GDM1 (cell line): ENCODE measurements around the gene DNAI2.

ENCODE experiments used
- DNase-seq: peaks from one replicate; lab custom pipeline; 2025; lab: John Stamatoyannopoulos, UW

The DNAI2 gene

DNA sequence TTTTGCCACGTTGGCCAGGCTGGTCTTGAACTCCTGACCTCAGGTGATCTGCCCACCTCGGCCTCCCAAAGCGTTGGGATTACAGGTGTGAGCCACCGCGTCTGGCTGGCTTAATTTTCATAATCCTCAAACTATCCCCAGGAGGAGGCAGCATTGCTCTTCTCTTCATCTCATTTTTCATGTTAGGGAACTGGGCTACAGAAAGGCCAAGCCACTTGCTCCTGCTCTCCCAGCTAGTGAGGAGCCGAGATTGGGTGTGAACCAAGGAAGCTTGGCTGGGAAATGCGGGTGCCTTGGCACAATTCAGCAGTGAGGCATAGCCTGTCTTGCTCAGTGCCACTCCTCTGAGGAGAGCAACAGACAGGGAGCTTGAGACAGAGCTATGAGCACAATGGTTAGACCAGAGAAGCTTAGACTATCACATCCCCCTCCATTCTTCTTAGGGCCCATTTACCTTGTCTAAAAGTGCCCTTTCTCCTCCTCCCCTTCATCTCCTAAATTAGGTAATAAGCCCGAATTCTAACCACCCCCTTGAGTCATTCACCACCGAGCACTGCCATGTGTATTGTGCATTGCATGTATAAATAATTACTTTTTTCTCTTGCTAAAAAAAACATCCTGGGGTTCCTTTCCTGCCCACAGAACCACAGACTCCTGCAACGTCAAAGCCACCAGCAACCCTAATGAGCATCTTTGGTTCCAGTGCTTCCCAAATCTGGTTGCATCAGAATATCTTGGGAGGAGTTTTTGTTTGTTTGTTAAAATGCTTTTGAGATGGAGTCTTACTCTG lies 32.0 kb downstream of the DNAI2 start:
- peak; percentile 24 for DNase-seq

- DNase-seq = peak; percentile 79
Observed at GRCh38 chr17:74307984-74308773, 34.1 kb downstream of the DNAI2 start.

GRCh38 chr17:74309902-74310301 lies 35.9 kb downstream of the DNAI2 start:
- DNase-seq = no peak

- no peak for DNase-seq
Observed at GRCh38 chr17:74314877-74315276, 40.8 kb downstream of the DNAI2 start.

GRCh38 chr17:74316220-74316619 lies 42.2 kb downstream of the DNAI2 start:
- no peak for DNase-seq

GRCh38 chr17:74317071-74317470 lies 43.0 kb downstream of the DNAI2 start:
- no peak for DNase-seq

DNA sequence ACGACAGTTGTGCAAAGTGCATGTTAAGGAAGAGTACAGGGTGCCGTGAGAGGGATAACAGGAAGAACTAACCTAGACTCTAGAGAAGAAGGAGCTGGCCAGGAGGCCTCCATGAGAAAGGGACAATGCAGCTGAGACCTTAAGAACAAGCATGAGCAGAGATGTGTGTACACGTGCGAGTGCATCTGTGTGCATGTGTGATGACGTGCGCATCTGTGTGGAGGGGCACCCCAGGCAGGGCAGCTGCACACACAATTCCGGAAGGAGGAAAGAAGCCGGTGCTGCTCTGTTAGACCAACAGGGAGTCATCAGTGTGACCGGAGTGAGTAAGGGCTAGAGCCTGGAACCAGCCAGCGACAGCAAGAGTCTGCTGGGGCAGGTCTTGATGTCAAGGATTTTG lies 44.4 kb downstream of the DNAI2 start:
- DNase-seq = no peak

DNA sequence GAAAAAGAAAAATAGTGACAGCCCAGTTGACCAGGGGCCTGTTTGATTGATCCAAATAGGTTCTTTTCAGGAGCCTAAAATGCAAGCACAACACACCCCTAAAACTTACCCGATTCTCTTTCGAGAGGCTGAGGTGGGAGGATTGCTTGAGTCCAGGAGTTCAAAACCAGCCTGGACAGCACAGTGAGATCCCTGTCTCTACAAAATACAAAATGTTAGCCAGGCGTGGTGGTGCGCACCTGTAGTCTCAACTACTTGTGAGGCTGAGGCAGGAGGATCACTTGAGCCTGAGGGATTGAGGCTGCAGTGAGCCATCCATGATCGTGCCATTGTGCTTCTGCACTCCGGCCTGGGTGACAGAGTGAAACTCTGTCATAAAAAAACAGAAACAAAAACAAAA lies 50.5 kb downstream of the DNAI2 start:
- no peak for DNase-seq

DNA sequence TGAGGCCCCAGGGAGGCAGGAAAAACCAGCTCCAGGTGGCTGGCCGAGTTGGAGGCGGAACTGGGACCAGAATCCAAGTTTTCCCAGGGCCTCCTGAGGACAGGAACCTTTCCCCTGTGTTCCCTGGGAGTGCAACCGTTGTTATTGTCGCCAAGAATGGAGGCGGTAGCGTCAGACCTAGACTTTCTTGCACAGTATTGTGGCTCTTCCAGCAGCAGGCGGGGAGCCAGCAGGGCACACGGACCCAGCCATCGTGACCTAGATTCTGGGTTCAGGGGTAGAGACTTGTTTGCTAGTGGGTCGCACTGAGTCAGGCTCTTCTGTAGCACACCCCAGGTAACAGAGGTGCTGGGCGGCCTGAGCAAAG lies 51.3 kb downstream of the DNAI2 start:
- DNase-seq = no peak

- DNase-seq = no peak
Observed at GRCh38 chr17:74325743-74326379, 51.8 kb downstream of the DNAI2 start, which contains the start of gene KIF19. Gene KIF19 (plus strand): TSS chr17:74326226. CDS start chr17:74326350, 124 bp downstream.

GRCh38 chr17:74326506-74326905 lies 52.5 kb downstream of the DNAI2 start:
- no peak for DNase-seq

GRCh38 chr17:74328487-74328886 lies 54.5 kb downstream of the DNAI2 start:
- DNase-seq = no peak

DNA sequence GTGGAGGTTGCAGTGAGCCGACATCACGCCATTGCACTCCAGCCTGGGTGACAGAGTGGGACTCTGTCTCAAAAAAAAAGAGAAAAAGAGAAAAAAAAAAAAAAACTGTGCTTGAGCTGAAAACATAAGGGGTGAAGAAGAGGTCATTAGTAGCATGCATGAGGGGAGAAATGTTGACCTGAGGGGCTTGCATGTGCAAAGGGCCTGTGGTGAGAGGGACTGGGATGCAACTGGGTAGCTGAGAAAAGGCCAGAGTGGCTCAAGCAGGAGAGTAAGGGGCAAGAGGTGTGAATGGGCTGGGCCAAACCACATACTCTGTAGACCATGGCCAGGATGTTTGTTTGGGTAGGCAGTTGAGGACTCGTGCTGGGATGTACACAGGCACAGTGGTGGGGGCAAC lies 55.3 kb downstream of the DNAI2 start:
- no peak for DNase-seq

DNA sequence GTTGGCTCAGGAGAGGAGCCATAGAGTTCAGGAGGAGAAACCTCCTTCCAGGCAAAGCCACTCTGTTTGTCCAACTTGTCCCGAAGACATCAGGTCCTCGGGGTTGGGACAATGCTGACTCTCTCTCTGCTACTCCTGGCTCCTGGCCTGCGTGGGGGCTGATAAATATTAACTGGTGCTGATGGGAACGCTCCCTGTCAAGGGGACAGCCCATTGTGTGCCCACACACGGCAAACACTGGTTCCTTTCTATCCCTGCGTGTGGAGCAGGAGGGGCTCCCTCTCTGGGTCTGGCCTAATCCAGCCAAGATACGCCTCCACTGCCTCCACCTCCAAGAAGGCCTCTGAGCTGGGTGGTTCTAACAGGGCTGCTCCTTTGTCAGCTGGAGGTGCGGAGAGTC lies 56.4 kb downstream of the DNAI2 start:
- DNase-seq = no peak

DNA sequence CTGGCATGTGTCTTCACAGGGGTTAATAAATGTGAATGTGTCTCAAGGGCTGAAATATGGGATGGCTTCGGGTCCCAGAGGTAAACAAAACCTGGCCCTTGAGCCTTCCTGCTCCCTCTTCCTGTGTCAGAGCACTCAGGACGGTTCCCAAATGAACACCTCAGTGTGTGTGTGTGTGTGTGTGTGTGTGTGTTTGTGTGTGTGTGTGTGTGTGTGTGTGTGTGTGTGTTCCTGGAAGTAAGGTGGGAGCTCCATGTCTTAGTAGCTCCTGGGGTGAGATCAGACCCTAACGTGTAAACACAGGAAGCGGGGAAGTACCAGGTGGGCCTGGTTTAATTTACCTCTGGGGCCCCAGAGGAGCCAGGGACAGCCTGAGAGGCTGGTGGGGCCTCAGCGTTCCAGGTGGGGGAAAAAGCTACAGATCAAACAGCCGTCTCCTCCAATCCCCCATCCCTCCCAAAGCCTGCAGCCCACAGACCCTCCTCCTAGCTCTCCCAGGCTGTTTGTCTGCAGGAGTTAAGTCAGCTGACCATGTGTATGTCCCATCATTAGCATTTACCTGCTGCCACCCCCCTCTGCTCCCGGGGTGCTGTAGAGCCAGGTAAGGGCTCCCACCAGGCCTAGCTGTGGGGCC lies 58.1 kb downstream of the DNAI2 start:
- no peak for DNase-seq

GRCh38 chr17:74332763-74333283 lies 58.8 kb downstream of the DNAI2 start:
- no peak for DNase-seq

DNA sequence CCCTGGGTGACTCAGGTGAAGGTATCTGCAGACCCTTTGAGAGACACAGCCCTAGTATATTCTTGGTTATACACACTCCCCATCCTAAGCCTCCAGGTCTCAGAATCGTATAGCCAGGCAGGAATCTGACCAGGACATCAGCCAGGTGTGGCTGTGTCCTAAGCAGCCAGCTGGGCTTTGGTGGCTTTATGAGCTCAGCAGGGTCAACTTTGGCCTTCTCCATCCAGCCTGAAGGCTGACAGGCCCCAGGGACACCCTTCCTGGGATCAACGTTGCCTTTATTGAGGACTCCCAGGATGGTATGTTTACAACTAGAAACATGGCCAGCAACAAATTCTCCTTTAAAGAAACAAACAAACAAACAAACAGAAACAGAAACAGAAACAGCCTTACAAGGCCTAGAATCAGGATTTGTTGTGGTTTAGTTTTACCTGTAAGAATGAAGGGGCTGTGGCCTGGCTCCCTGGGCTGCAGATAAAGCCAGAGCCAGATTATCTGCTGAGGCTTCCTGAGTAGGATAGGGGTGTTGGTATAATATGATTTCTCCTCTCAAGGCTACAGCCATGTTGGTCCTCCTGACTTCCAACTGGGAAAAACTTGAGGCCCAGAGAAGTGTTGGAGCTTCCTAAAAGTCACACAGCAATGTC lies 60.5 kb downstream of the DNAI2 start:
- no peak for DNase-seq

DNA sequence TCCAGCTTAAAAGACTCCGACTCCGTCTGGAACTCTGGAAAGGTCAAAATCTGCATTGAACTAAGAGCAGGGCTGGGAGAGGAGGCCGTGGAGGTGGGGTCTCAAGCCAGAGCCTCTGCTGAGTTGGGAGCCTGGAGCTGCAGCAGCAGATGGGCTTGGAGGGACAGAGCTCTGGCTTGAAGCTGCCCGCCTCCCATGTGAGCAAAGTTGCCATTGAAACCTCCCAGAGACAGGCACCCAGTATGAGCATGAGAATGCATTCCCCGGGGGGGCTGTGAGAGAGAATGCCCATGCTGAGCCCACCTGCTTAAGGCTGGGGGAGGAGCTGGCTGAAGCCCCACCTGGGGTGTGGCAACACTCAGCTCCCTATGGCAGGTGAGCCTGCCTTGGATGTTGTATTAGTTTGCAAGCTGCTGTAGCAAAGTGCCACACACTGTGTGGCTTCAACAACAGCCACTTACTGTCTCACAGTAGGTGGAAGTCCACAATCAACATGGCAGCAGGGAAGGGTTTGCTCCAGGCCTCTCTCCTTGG lies 61.6 kb downstream of the DNAI2 start:
- no peak for DNase-seq

DNA sequence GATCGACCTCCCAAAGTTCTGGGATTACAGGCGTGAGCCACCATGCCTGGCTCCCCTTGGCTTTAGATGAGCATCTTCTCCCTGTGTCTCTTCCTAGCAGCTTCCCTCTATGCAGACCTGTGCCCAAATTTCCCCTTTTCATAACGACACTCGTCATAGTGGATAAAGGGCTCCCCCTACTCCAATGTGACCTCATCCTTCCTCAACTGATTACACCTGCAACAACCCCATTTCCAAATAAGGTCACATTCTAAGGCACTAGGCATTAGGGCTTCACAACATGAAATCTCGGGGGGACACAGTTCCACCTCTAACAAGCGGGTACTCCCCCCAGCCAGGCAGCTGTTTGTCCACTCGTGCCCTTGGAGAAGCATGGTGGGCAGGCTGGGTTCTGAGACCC lies 62.3 kb downstream of the DNAI2 start:
- no peak for DNase-seq

GRCh38 chr17:74337834-74338500 lies 63.9 kb downstream of the DNAI2 start:
- no peak for DNase-seq
